ENCODE results near the gene TMEM207. TPM values are rescaled to one million over a fixed set of nuclear protein-coding genes. Genes with fewer than 3 reads are reported as not detected.

The TMEM207 gene
- total RNA-seq, 1 donor from 2014 or later = not detected

DNA sequence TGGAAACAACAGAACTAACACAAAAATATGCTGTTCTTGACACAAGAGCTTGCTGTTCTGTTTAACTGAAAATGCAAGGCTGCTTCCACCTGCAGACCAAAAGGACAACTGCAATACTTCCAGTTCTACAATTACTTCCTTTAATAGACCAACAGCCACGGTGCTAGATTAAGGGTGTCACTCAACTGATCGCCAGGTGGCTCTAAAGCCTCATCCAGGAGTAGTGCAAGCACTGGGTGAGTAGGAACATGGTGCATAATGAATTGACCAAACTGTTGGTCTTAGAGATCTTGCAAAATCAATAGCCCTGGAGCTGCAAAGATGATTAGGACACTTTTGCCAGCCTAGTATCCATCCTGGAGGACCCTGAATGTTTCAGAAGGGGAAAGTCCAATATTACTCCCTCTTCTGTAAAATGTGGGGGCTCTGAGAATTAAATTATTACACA lies 65.4 kb downstream of the TMEM207 start:
- DNase-seq = no peak

- DNase-seq = no peak
These were observed 67.6 kb downstream of the TMEM207 start for GRCh38 chr3:190382082-190382481.

DNA sequence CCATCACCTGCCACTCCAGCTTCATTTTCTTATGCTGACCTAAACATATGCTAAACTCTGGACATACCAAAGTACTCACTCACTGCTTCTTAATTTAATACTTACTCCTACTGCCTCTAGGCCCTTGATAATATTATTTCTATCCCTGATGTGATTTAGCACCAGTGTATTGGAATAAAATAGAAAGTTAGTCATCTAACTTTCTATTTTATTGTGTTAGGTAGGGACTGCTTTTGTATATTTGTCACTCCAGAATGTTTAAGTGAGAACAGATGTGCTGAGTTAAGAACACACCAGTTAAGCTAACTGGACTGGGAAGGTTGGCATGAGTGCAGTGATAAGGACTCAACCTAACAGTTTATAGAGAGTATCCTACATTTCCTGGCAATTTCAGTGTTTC lies 68.3 kb downstream of the TMEM207 start:
- DNase-seq = no peak

DNA sequence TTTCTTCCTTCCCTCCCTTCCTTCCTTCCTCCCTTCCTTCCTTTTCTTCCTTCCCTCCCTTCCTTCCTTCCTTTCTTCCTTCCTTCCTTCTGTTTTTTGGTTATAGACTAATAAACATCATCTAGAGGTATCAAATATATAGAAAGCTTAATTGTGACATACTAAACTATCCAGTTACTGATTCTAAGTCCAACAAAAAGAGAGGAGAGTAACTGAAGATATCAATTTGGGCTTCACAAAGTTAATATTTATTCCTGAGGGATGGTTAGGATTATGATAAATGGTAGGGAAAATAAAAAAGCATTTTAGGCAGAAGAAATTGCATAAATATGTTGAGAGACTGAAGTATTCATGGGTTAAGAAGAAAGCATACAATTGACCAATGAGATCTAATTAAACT lies 69.5 kb downstream of the TMEM207 start:
- no peak for DNase-seq

Other genes starting within 250 kb of the TMEM207 start
- 1.6 TPM for gene CLDN1, start 127.5 kb downstream of the TMEM207 start, total RNA-seq
- gene CLDN16, start 61.7 kb downstream of the TMEM207 start, total RNA-seq = under 0.01 TPM
- gene IL1RAP, start 64.2 kb upstream of the TMEM207 start, total RNA-seq = 17.3 TPM

Measured in occipital lobe (tissue), 2 donors.